K562 (cell line): Measurements from ENCODE around the gene UBA1. TPM values are rescaled to one million over a fixed set of nuclear protein-coding genes. Genes with fewer than 3 reads are reported as not detected.

ENCODE experiments used
- ATAC-seq: fragments of 200-7000 bp; cut with Tn5 transposase; 3 replicates; pipeline ENCODE4 v1.9.1; 2020; ENCODE audit warnings: moderate library complexity
- BruUV-seq: library from RNA; stranded (reverse); fragments of 400-500 nt; replicated peaks from 2 replicates; lab custom pipeline; 2021; lab: Mats Ljungman, UMichigan
- CTCF ChIA-PET: fragments of 300-600 bp; formaldehyde crosslinking; extraction: SDS; loops from one replicate; lab custom pipeline; 2021; ENCODE audit warnings: low intra/inter-chr PET ratio; lab: Yijun Ruan, JAX
- POLR2A ChIA-PET: fragments of 300-600, 350-650 bp; sonication (Branson Sonifier 250); formaldehyde crosslinking; extraction: SDS; loops from one replicate; lab custom pipeline; 2021; ENCODE audit warnings: antibody characterized with exemption, inconsistent platforms; lab: Yijun Ruan, JAX
- DNase-seq, 4 experiments: peaks; one replicate each; pipeline versions ENCODE4 v3.0.0 to v3.0.0-alpha.2; 2011 to 2018; ENCODE audit warnings: low spot score in 3 of 4, mixed read lengths in 3 of 4; ENCODE audit errors: extremely low read depth in 1 of 4
- FAIRE-seq: peaks from 2 replicates; lab custom pipeline; 2011; peaks lifted over from hg19 to GRCh38; lab: Jason Lieb, UNC
- H2AFZ ChIP-seq: 2 replicates; pipeline ENCODE4 v1.6.0; 2011; ENCODE audit warnings: low read depth, low read length, control low read depth, inconsistent platforms
- H3K27ac ChIP-seq: fragments of 200-600 bp; 3 replicates; pipeline ENCODE4 v1.8.0; 2011; ENCODE audit warnings: low read depth, mild to moderate bottlenecking, control low read depth, inconsistent platforms, low read length, moderate library complexity, mixed read lengths; ENCODE audit errors: extremely low read depth
- H3K27me3 ChIP-seq, 2 experiments: fragments of 300-600 bp in 1 of 2; 2 replicates in 1 of 2; 3 replicates in 1 of 2; pipeline versions ENCODE4 v1.6.0 to v1.8.0; 2011; ENCODE audit warnings: inconsistent platforms in 2 of 2, low read length in 2 of 2, mild to moderate bottlenecking in 1 of 2, mixed read lengths in 1 of 2, moderate library complexity in 1 of 2; ENCODE audit not compliant: control insufficient read depth in 2 of 2, insufficient read depth in 2 of 2
- H3K36me3 ChIP-seq: fragments of 300-600 bp; 3 replicates; pipeline ENCODE4 v1.8.0; 2011; ENCODE audit warnings: mild to moderate bottlenecking, low read length, inconsistent platforms; ENCODE audit not compliant: control insufficient read depth, insufficient read depth
- H3K4me1 ChIP-seq, 2 experiments: fragments of 200-600 bp in 1 of 2; replicated peaks in 1 of 2; 2 replicates in 1 of 2; 3 replicates in 1 of 2; pipeline versions ENCODE4 v1.5.1 to v1.8.0; 2011; ENCODE audit warnings: inconsistent platforms in 2 of 2, low read length in 2 of 2, mild to moderate bottlenecking in 1 of 2, mixed read lengths in 1 of 2, moderate library complexity in 1 of 2; ENCODE audit not compliant: control insufficient read depth in 2 of 2, insufficient read depth in 2 of 2
- H3K4me2 ChIP-seq: 2 replicates; pipeline ENCODE4 v1.6.1; 2011; ENCODE audit warnings: low read length, control low read depth, inconsistent platforms, mixed read lengths; ENCODE audit not compliant: insufficient read depth
- H3K4me3 ChIP-seq: fragments of 200-600 bp; sonication (generic), shearing (Covaris generic); 2 replicates; pipeline ENCODE4 v1.5.1; 2016; ENCODE audit warnings: control low read depth, inconsistent platforms
- H3K79me2 ChIP-seq: fragments of 200-600 bp; 3 replicates; pipeline ENCODE4 v1.8.0; 2011; ENCODE audit warnings: low read length, inconsistent platforms; ENCODE audit not compliant: control insufficient read depth, insufficient read depth
- H3K9ac ChIP-seq, 2 experiments: 2 replicates each; pipeline versions ENCODE4 v1.6.0 to v1.6.1; 2011; ENCODE audit warnings: low read depth in 2 of 2, low read length in 2 of 2, control low read depth in 1 of 2, inconsistent platforms in 1 of 2, mild to moderate bottlenecking in 1 of 2, mixed read lengths in 1 of 2; ENCODE audit not compliant: insufficient read depth in 1 of 2
- H3K9me1 ChIP-seq: one replicate; pipeline ENCODE4 v1.6.0; 2011; ENCODE audit warnings: inconsistent platforms, mild to moderate bottlenecking, low read length, moderate library complexity; ENCODE audit not compliant: control insufficient read depth, insufficient read depth
- H3K9me3 ChIP-seq: replicated peaks from 2 replicates; pipeline ENCODE4 v1.5.1; 2011; ENCODE audit warnings: low read depth, low read length, inconsistent platforms; ENCODE audit not compliant: control insufficient read depth, insufficient read depth
- H4K20me1 ChIP-seq: replicated peaks from 2 replicates; pipeline ENCODE4 v1.6.1; 2011; ENCODE audit warnings: low read length, inconsistent platforms, mixed read lengths; ENCODE audit not compliant: control insufficient read depth, insufficient read depth
- SIX5 ChIP-seq, 2 experiments: IDR thresholded peaks; 2 replicates each; pipeline ENCODE4 v1.6.1; 2011; ENCODE audit warnings: low read length in 2 of 2, borderline replicate concordance in 1 of 2, low read depth in 1 of 2, mild to moderate bottlenecking in 1 of 2, moderate library complexity in 1 of 2; ENCODE audit not compliant: insufficient read depth in 1 of 2
- ZNF232 ChIP-seq: sonication (generic); formaldehyde crosslinking; IDR thresholded peaks from 2 replicates; pipeline ENCODE4 v1.8.0; 2022; ENCODE audit warnings: mild to moderate bottlenecking, missing genetic modification reagents
- WGBS: fragments of 100-300 bp; shearing (Covaris generic); methylation state at CpG from one replicate; pipeline ENCODE4 v1.1.6; 2016; ENCODE audit warnings: low coverage, mixed read lengths; ENCODE audit not compliant: insufficient coverage; ENCODE audit errors: missing lambda C conversion rate; 5-methylcytosine and 5-hydroxymethylcytosine counted together
- in situ Hi-C: fragments of 300-500 bp; cut with MboI; formaldehyde crosslinking; loops from 4 replicates; pipeline ENCODE4 v1.15.0; 2018; ENCODE audit warnings: inconsistent platforms, mixed read lengths
- intact Hi-C: fragments of 100-400 bp; cut with micrococcal nuclease; formaldehyde crosslinking; loops from 2 replicates; pipeline ENCODE4 v1.14.2; 2022
- polyA plus RNA-seq, 8 experiments: library from polyadenylated mRNA; depleted of rRNA in 4 of 8; stranded (reverse) in 5 of 8; unstranded in 3 of 8; fragments of >200 nt; fragmentation: Nextera tagmentation in 2 of 8; fragmentation: Illumina TruSeq in 1 of 8; extraction: Ambion mirVana in 2 of 8; extraction: Trizol in 1 of 8; gene quantifications; 2 replicates each; pipeline versions ENCODE4 v1.2.1 to v1.2.3, GENCODE V29; 2011 to 2014; ENCODE audit warnings: inconsistent platforms in 1 of 8, missing spikeins in 1 of 8
- total RNA-seq, 7 experiments: library from RNA; depleted of rRNA in 6 of 7; stranded (reverse); fragments of >200 nt in 6 of 7; fragmentation: Illumina TruSeq in 2 of 7; extraction: Trizol in 2 of 7; gene quantifications; 2 replicates each; pipeline versions ENCODE4 v1.2.1 to v1.2.3, GENCODE V29; 2011 to 2021; ENCODE audit warnings: low replicate concordance in 1 of 7

UBA1 gene
- total and polyA plus RNA-seq, 9 of the 15 experiments (the other 6 are each of a cell fraction or from before 2014, with no cell fraction given): 32.0 to 174 (median 93.6) TPM

DNA sequence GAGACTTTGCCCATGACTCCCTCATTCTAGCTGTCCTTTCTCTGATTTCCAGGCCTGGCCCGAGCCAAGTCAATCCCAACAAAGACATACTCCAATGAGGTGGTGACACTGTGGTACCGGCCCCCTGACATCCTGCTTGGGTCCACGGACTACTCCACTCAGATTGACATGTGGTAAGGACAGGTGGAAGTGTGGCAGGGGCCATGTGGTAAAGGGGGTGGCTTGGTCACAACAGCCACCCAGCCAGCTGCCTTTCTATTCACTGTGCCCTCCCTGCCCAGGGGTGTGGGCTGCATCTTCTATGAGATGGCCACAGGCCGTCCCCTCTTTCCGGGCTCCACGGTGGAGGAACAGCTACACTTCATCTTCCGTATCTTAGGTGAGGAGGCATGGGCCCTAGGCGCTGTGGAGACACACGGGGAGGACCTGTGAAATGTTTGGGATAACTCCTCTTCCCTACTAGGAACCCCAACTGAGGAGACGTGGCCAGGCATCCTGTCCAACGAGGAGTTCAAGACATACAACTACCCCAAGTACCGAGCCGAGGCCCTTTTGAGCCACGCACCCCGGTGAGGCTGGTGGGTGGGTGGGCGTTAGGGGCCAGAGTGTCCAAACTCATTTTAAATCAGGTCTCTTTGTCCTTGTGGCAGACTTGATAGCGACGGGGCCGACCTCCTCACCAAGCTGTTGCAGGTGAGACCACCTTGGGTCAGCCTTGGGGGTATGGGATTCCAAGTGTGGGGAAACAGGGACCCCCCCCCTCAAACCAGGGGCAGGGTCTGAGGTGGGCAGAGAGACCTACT, 33.1 kb downstream of the UBA1 start (continued):
- no peak for TF ChIP-seq SIX5 (IDR thresholded peaks at IDR 0.05; ENCODE audit: borderline replicate concordance in 1 of 2, insufficient read depth in 1 of 2, low read depth in 1 of 2, low read length in 2 of 2)

DNA sequence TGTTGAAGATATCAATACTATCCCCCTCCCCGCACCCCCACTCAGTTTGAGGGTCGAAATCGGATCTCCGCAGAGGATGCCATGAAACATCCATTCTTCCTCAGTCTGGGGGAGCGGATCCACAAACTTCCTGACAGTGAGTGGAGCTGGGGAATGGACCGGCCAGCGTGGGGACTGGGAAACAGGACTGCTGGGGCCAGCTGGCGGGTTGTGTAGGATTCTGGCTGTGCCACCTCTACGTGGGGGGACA, 33.6 kb downstream of the UBA1 start:
- in situ Hi-C loops: no loop called here
- Histone ChIP-seq H2AFZ (no peak overlapping the region), H3K27ac (no peak overlapping the region), H3K9ac (no peak overlapping the region), H3K79me2 (peaks cover 5% of the 10 kb centered on the region; the same call in 1 of the 3 replicates), H3K9me3 (no peaks in the 10 kb centered on the region), H3K9me1 (no peaks in the 10 kb centered on the region), H4K20me1 (peaks cover 3% of the 10 kb centered on the region; the same call in 1 of the 2 replicates), H3K4me3 (no peak overlapping the region), H3K4me1 (peaks cover 2 to 5% of the 10 kb centered on the region in 2 experiments; a peak in 1 of 5 replicates), H3K4me2 (no peak overlapping the region), H3K27me3 (no peaks in the 10 kb centered on the region), H3K36me3 (peaks cover 62% of the 10 kb centered on the region; the same call in 2 of the 3 replicates)
- ATAC-seq (no peak), DNase-seq (no peak), FAIRE-seq (no peak)
- CTCF ChIA-PET: no interaction called here
- 93% methylated on average over 9 of the region's 9 CpGs for WGBS
- intact Hi-C loops: no loop called here
- POLR2A ChIA-PET: interaction anchor here (0.9 to 5.1 kb wide), 2 partner anchors 9 to 11 kb away, joined by 8 to 21 read pairs; partner anchors contain the start of gene CDK16
- no peak for TF ChIP-seq ZNF232 (CRISPR knock-in tag)
- BruUV-seq: no TSS peak
